ENCODE results near the gene SRRM3.
"Not testable (repeated sequence)": the region's sequence is repeated elsewhere in the genome, so short reads cannot be mapped to it uniquely, and the experiment has no call there.

SRRM3 gene

GRCh38 chr7:76317782-76318487 lies 116.2 kb downstream of the SRRM3 start:
- peak; percentile 92 to 94 for DNase-seq

DNA sequence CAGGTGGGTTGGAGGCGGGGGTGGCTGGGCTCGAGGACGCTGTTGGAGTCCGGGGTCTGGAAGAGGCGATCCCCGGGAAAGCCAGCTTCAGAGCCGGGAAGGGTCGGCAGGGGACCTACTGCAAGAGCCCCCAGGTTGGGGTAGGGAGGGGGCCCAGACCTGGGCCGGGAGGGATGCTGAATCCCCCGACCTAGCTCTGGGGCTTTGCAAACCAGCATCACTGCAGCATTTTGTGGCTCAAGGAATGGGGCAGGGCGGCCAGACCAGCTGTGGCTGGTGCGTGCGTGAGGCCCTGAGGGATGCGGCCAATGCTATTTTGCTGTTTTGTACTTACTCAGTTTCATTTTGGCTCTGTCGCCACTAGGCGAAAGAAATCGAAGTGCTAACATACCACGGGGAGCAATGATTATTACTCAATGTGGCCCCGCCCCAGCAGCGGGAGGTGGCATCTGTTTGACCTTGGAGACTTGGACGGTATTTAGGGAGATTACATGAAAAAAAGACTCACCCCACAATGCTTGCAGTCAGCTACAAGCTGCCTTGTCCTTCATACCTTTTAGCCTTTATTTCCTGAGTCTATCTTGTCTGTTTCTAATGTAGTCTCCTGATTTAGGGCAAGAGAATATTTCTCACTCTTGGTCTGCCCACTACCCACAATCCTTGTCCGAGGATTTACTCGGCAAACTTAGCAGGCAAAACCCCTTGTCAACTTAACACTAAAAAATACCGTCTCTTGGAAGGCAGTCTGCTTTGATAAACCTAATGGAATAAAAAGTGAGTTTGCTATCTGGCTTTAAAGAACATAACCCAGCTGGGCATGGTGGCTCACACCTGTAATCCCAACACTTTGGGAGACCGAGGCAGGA lies 117.0 kb downstream of the SRRM3 start:
- DNase-seq, result peak; percentile 65 to 66

GRCh38 chr7:76325092-76325491 lies 123.4 kb downstream of the SRRM3 start:
- DNase-seq, result no peak

DNA sequence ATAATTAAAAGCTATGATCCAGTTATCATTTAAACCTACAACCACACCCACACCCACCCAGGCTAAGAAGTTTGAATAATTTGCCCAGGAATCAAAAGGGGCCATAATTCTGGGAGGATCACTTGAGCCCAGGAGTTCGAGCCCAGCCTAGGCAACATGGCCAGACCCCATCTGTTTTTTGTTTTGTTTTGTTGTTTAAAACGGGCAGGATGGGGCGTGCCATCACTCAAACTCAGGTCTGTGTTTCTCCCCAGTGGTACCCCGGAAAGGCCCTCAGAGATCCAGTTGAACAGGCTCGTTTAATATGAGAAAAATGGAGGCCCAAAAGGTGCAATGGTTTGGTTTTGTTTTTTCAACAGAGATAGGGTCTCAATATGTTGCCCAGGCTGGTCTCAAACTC lies 124.1 kb downstream of the SRRM3 start:
- no peak for DNase-seq

GRCh38 chr7:76326646-76327233 lies 125.0 kb downstream of the SRRM3 start:
- no peak for DNase-seq

DNA sequence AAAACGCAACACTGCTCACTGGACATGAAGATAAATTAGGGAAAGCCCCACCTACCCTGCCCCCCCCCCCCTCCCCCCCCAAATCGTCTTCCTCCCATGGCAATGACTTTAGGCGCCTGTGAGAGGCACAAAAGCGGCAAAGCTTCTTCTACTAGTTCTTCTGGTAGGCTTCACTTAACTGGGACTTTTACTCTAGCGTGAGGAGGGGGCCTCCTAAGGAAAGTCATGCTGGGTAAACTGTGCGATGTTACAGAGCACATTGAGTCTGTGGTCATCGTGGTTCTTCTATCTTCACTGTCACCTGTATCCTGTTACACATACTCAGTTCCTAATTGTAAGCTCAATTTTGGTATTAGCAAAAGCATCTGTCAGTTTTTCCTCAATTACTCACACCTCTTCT lies 125.9 kb downstream of the SRRM3 start:
- DNase-seq, result no peak

GRCh38 chr7:76328389-76328788 lies 126.7 kb downstream of the SRRM3 start:
- no peak for DNase-seq

DNA sequence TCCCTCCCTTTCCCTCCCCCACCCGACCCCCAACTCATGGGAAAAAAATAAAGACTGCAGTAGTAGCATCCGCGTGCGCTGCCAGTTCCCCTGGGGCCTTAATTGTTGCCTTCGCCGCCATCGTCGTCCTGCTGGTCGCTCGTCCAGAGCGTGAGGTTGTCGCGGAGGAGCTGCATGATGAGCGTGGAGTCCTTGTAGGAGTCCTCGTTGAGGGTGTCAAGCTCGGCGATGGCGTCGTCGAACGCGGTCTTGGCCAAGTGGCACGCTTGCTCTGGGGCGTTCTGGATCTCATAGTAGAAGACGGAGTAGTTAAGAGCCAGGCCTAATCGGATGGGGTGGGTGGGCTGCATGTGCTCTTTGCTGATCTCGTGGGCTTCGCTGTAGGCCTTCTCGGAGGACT lies 127.8 kb downstream of the SRRM3 start:
- no peak for DNase-seq

DNA sequence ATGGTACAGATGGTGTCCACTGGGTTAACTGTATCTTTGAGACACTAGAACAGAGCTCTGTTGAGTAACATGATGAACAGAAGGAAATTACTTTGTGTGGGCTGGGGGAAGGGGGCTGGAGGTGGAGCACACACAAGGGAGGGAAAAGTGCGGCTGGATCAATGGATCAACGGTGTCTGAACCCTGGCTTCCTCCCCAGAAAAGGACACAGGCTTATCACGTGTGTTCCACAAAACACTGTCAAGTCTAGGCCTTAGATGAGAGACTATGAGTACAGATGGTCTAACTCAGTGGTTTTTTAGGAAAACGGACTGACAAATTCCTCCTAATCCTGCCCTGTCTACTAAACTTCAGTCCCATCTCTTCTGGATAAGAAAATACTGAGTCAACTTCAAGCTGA lies 128.6 kb downstream of the SRRM3 start:
- DNase-seq, result no peak

DNA sequence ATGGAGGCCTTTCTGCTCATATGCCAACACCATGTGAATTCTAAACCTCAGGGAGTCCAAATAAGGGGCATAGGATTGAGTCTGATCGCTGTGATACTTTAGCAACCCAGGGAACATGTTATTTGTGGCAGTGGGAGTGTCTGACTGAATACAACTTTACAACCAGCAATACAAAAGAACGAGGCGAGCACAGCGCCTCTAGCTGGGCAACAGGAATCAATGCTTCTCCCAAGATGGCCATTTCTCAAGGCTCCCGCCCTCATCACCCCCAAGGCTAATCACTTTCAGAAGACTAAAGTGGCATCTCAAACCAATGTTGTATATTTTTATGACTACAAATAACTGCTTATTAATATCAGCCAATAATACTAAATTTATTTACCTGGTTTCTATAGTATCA lies 129.0 kb downstream of the SRRM3 start:
- DNase-seq, result no peak

DNA sequence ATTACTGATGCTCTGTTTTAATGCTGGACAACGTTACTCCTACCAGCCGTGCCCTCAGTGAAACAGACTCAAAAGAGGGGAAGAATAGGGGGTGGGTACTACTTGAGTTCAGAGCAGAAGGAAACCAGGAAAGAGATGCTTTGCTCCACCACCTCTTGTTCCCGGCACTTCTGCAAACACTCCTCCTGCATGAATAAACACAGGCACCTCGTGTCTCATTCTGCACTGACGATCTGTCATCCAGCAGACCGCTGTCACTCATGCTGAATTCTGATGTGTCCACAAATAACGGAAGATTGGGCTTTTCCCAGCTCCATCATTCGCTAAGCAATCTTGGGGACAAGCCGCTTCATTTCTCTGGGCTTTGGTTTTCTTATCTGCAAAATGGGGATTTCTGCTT lies 130.4 kb downstream of the SRRM3 start:
- no peak for DNase-seq

DNA sequence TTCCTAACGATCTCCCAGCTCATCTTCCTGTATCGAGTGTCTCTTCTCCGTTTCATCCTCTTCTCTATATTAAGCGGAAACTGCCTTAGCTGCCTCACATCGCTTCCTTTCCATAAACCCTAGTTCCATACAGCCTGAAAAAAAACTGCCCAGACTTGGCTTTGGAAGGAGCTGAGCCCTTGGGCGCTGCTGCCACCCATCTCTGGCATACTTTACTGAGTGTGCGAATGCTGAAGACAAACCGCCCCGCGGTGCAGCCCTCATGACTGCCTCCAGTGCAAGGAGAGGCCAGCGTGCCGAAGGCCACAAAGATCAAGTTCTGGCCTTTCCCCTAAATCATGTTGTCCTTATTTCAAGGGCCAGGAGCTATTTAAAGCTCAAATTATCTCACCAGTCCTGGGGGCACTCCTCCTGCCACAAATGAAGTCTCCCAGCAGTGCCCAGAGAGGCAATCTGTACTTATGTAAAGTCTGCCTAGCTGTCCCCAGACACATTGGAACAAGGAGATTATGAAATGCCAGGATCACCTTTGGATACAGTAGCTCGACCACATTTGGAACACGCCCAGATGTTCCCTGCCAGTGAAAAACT lies 131.9 kb downstream of the SRRM3 start:
- DNase-seq, result no peak

DNA sequence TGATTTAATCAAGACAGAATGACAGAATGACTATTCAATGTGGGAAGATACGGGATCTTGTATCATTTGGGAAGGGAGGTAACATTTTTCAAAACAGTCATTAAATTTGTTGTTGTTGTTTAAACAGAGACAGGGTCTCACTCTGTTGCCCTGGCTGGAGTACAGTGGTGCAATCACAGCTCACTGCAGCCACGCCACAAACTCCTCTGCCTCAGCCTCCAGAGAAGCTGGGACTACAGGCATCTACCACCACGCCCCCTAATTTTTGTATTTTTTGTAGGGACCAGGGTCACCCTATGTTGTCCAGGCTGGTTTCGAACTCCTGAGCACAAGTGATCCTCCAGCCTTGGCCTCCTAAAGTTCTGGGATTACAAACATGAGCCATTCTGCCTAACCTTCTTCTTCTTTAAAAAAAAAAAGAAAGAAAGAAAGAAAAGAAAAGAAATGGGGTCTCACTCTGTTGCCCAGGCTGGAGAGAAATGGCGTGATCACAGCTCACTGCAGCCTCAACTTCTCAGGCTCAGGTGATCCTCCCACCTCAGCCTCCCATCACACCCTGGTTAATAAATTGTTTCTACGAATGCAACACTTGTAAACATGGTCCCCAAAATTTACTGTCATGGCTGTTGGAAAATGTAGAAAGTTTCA lies 132.7 kb downstream of the SRRM3 start:
- no peak for DNase-seq

DNA sequence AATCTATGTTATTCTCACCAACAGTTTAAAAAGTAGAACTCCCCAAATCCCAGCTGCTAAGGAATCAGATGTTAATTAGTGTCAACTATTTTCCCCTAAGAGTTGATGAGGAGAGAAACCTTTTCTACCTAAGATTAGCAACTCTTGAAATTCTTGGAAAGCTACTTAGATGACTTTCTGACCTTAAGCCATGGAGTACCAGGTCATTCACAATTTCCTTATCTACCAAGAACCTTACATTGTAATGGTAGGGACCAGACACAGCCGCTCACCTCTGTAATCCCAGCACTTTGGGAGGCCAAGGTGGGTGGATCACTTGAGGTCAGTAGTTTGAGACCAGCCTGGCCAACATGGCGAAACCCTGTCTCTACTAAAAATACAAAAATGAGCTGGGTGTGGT lies 133.7 kb downstream of the SRRM3 start:
- DNase-seq, result not testable (repeated sequence)

DNA sequence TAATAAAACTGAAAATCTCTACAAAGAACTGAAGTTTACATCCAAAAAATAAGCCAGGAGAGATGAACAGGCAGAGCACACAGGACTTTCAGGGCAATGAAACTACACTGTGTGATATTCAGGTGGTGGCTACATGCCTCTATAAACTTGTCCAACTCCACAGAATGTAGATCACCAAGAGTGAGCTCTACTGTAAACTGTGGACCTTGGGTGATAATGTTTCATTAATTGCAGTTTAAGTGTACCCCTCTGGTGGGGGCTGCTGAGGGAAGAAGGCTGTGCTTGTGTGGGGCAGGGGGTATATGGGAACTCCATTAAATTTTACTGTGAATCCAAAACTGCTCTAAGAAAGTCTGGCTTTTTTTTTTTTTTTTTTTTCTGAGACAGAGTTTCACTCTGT lies 134.4 kb downstream of the SRRM3 start:
- DNase-seq, result no peak
